HCT116 (cell line): ENCODE measurements around the gene ANXA4. TPM values are rescaled to one million over a fixed set of nuclear protein-coding genes. Genes with fewer than 3 reads are reported as not detected.

ENCODE experiments used
- ATAC-seq: fragments of 200-7000 bp; cut with Tn5 transposase; 2 replicates; pipeline ENCODE4 v1.9.1; 2020; ENCODE audit warnings: mild to moderate bottlenecking, moderate library complexity
- BruUV-seq: library from RNA; stranded (reverse); fragments of 400-500 nt; replicated peaks from 2 replicates; lab custom pipeline; 2021; lab: Mats Ljungman, UMichigan
- CTCF ChIA-PET: fragments of 300-600 bp; sonication (Branson Sonifier 250); formaldehyde crosslinking; loops from one replicate; lab custom pipeline; 2021; ENCODE audit warnings: antibody characterized with exemption; lab: Charles Lee
- POLR2A ChIA-PET: fragments of 300-600, 350-600 bp; sonication (Branson Sonifier 250); formaldehyde crosslinking; loops from one replicate; lab custom pipeline; 2021; ENCODE audit warnings: antibody characterized with exemption; lab: Charles Lee
- RAD21 ChIA-PET, 2 experiments: fragments of 300-600 bp; sonication (Branson Sonifier 250); formaldehyde crosslinking; loops; one replicate each; lab custom pipeline; 2023; ENCODE audit warnings: low total read pairs in 2 of 2; ENCODE audit not compliant: uncharacterized antibody in 2 of 2, unreplicated experiment in 2 of 2, low non-redundant PET in 1 of 2; lab: Charles Lee
- DNase-seq: peaks from one replicate; pipeline ENCODE4 v3.0.0-alpha.2; 2010; ENCODE audit warnings: low read depth, low spot score
- H2AFZ ChIP-seq: fragments of 200-600 bp; shearing (Covaris generic), sonication (generic); 2 replicates; pipeline ENCODE4 v1.6.1; 2017; ENCODE audit warnings: low read depth, mixed run types, mixed read lengths, antibody characterized with exemption, low read length; ENCODE audit not compliant: poor library complexity, severe bottlenecking
- H3K27ac ChIP-seq: 2 replicates; pipeline ENCODE4 v1.5.1; 2012; ENCODE audit warnings: low read depth, low read length
- H3K27me3 ChIP-seq: fragments of 200-600 bp; sonication (generic); 2 replicates; pipeline ENCODE4 v1.6.1; 2016; ENCODE audit warnings: mixed run types, low read length, mixed read lengths; ENCODE audit not compliant: insufficient read depth
- H3K36me3 ChIP-seq, 2 experiments: fragments of 200-500 bp in 1 of 2; fragments of 200-600 bp in 1 of 2; sonication (Bioruptor generic) in 1 of 2; sonication (generic) in 1 of 2; 2 replicates each; pipeline versions ENCODE4 v1.5.1 to v1.6.1; 2014 to 2016; ENCODE audit warnings: low read length in 2 of 2, inconsistent platforms in 1 of 2, mixed read lengths in 1 of 2, mixed run types in 1 of 2; ENCODE audit not compliant: insufficient read depth in 2 of 2, control insufficient read depth in 1 of 2
- H3K4me1 ChIP-seq, 2 experiments: fragments of 200-600 bp in 1 of 2; sonication (generic) in 1 of 2; 2 replicates each; pipeline versions ENCODE4 v1.5.1 to v1.6.1; 2012 to 2017; ENCODE audit warnings: low read length in 2 of 2, inconsistent platforms in 1 of 2, mild to moderate bottlenecking in 1 of 2, mixed read lengths in 1 of 2, mixed run types in 1 of 2, moderate library complexity in 1 of 2; ENCODE audit not compliant: insufficient read depth in 2 of 2, control insufficient read depth in 1 of 2
- H3K4me2 ChIP-seq: fragments of 200-600 bp; sonication (generic); 2 replicates; pipeline ENCODE4 v1.6.1; 2017; ENCODE audit warnings: mixed run types, low read length, mixed read lengths
- H3K4me3 ChIP-seq, 2 experiments: fragments of 200-600 bp in 1 of 2; sonication (generic) in 1 of 2; replicated peaks in 1 of 2; 2 replicates each; pipeline ENCODE4 v1.5.1; 2011 to 2016; ENCODE audit warnings: low read length in 2 of 2, control low read depth in 1 of 2, low read depth in 1 of 2, mild to moderate bottlenecking in 1 of 2, mixed read lengths in 1 of 2, mixed run types in 1 of 2
- H3K79me2 ChIP-seq: fragments of 200-600 bp; sonication (generic); 2 replicates; pipeline ENCODE4 v1.6.1; 2017; ENCODE audit warnings: mild to moderate bottlenecking, mixed run types, low read length, moderate library complexity, mixed read lengths; ENCODE audit not compliant: insufficient read depth
- H3K9ac ChIP-seq: fragments of 200-600 bp; sonication (generic); 2 replicates; pipeline ENCODE4 v1.6.1; 2016; ENCODE audit warnings: low read length, mixed read lengths
- H3K9me2 ChIP-seq: fragments of 200-600 bp; sonication (generic), shearing (Covaris generic); 2 replicates; pipeline ENCODE4 v1.6.1; 2017; ENCODE audit warnings: mixed run types, mild to moderate bottlenecking, moderate library complexity; ENCODE audit not compliant: insufficient read depth
- H3K9me3 ChIP-seq, 2 experiments: fragments of 200-500 bp in 1 of 2; fragments of 200-600 bp in 1 of 2; sonication (Bioruptor generic) in 1 of 2; sonication (generic) in 1 of 2; 2 replicates each; pipeline ENCODE4 v1.6.1; 2014 to 2017; ENCODE audit warnings: low read length in 2 of 2, mixed read lengths in 2 of 2, inconsistent platforms in 1 of 2, low read depth in 1 of 2, mild to moderate bottlenecking in 1 of 2, mixed run types in 1 of 2, moderate library complexity in 1 of 2; ENCODE audit not compliant: control insufficient read depth in 1 of 2, insufficient read depth in 1 of 2
- H4K20me1 ChIP-seq: fragments of 200-600 bp; sonication (generic), shearing (Covaris generic); 2 replicates; pipeline ENCODE4 v1.6.1; 2017; ENCODE audit warnings: mixed run types, mild to moderate bottlenecking, moderate library complexity; ENCODE audit not compliant: insufficient read depth
- ATF3 ChIP-seq: IDR thresholded peaks from 2 replicates; pipeline ENCODE4 v1.6.1; 2012
- CEBPB ChIP-seq: IDR thresholded peaks from 2 replicates; pipeline ENCODE4 v1.6.1; 2012; ENCODE audit warnings: low read depth
- CTCF ChIP-seq, 3 experiments: fragments of 200-600 bp in 1 of 3; sonication (generic) in 1 of 3; IDR thresholded peaks in 2 of 3; conservative IDR thresholded peaks in 1 of 3; 2 replicates each; pipeline ENCODE4 v1.5.1; 2012 to 2017; ENCODE audit warnings: low read depth in 2 of 3, low read length in 2 of 3, antibody characterized with exemption in 1 of 3, borderline replicate concordance in 1 of 3, control low read depth in 1 of 3, mild to moderate bottlenecking in 1 of 3, mixed read lengths in 1 of 3, mixed run types in 1 of 3, moderate library complexity in 1 of 3; ENCODE audit not compliant: insufficient read depth in 1 of 3
- EZH2 ChIP-seq: fragments of 200-600 bp; sonication (generic); IDR thresholded peaks from 2 replicates; pipeline ENCODE4 v1.6.1; 2017; ENCODE audit warnings: antibody characterized with exemption, mixed run types
- EZH2phosphoT487 ChIP-seq: fragments of 200-600 bp; IDR thresholded peaks from 2 replicates; pipeline ENCODE4 v1.6.1; 2018; ENCODE audit warnings: antibody characterized with exemption, borderline replicate concordance
- MAX ChIP-seq: IDR thresholded peaks from 2 replicates; pipeline ENCODE4 v1.6.1; 2012
- POLR2AphosphoS5 ChIP-seq: IDR thresholded peaks from 2 replicates; pipeline ENCODE4 v1.6.1; 2011; ENCODE audit warnings: mild to moderate bottlenecking, low read depth, low read length, moderate library complexity
- RAD21 ChIP-seq: IDR thresholded peaks from 2 replicates; pipeline ENCODE4 v1.6.1; 2012; ENCODE audit warnings: low read depth, mild to moderate bottlenecking
- SP1 ChIP-seq: IDR thresholded peaks from 2 replicates; pipeline ENCODE4 v1.6.1; 2012; ENCODE audit warnings: low read depth
- TCF7L2 ChIP-seq: IDR thresholded peaks from 2 replicates; pipeline ENCODE4 v1.7.0; 2011; ENCODE audit warnings: borderline replicate concordance, inconsistent platforms; ENCODE audit not compliant: insufficient read depth, insufficient read length; ENCODE audit errors: extremely low read depth
- YY1 ChIP-seq: IDR thresholded peaks from 2 replicates; pipeline ENCODE4 v1.6.1; 2011; ENCODE audit warnings: low read length, low read depth, moderate library complexity, mild to moderate bottlenecking; ENCODE audit not compliant: insufficient replicate concordance; ENCODE audit errors: extremely low read depth
- ZNF274 ChIP-seq: fragments of 200-500 bp; sonication (Bioruptor generic); IDR thresholded peaks from 2 replicates; pipeline ENCODE4 v1.6.1; 2014; ENCODE audit warnings: mild to moderate bottlenecking, low read depth, low read length, inconsistent platforms
- intact Hi-C: fragments of 100-400 bp; cut with micrococcal nuclease; formaldehyde crosslinking; loops from 2 replicates; pipeline ENCODE4 v1.10.0; 2022
- total RNA-seq: library from RNA; stranded (reverse); gene quantifications from one replicate; pipeline ENCODE4 v1.2.1, GENCODE V29; 2021; ENCODE audit not compliant: unreplicated experiment

Gene ANXA4
- total RNA-seq, 1 experiment from 2014 or later, result 64.6 TPM

GRCh38 chr2:69720404-69720803 is 21.5 kb upstream of the ANXA4 start:
- H3K9me2 ChIP-seq, result no peaks in the 10 kb centered on the region
- H3K27me3 ChIP-seq, result no peaks in the 10 kb centered on the region
- ChIA-PET POLR2A (no interaction called here), CTCF (interaction anchor here (1.1 kb wide), 1 partner anchor 155 kb away, joined by 3 read pairs; no protein-coding TSS in a partner anchor), RAD21 (interaction anchor here in 1 of 2 experiments (0.6 kb wide), 1 partner anchor 380 kb away, joined by 5 read pairs; no protein-coding TSS in a partner anchor)
- no peaks in the 10 kb centered on the region for H3K9me3 ChIP-seq
- H3K36me3 ChIP-seq, result no peaks in the 10 kb centered on the region
- peaks cover 0 to 4% of the 10 kb centered on the region in 2 experiments; a peak in 1 of 4 replicates for H3K4me1 ChIP-seq
- BruUV-seq, result no TSS peak
- H3K27ac ChIP-seq, result no peak overlapping the region
- H3K4me2 ChIP-seq, result no peak overlapping the region
- intact Hi-C loops, result loop anchor here (5.0 to 10.0 kb wide), 2 partner anchors 192 to 344 kb away; no protein-coding TSS in a partner anchor
- DNase-seq, result no peak
- H2AFZ ChIP-seq, result no peak overlapping the region
- no peak overlapping the region for H3K4me3 ChIP-seq
- peak; percentile 52; the same call in 1 of the 2 replicates for ATAC-seq
- TF ChIP-seq CTCF (IDR thresholded peaks at IDR 0.05 in 2 of 3, conservative IDR thresholded peaks at IDR 0.05 in 1 of 3; ENCODE audit: borderline replicate concordance in 1 of 3, insufficient read depth in 1 of 3, low read depth in 2 of 3, low read length in 2 of 3), result peak; percentile 14 to 61 (median 48); a peak in 5 of 6 replicates
- TF ChIP-seq SP1, result no peak
- TF ChIP-seq RAD21, result peak; percentile 30; the same call in 1 of the 2 replicates
- TF ChIP-seq EZH2, result no peak
- no peak for TF ChIP-seq MAX
- no peak for TF ChIP-seq EZH2phosphoT487
- no peak overlapping the region for H3K9ac ChIP-seq
- no peaks in the 10 kb centered on the region for H3K79me2 ChIP-seq
- H4K20me1 ChIP-seq, result no peaks in the 10 kb centered on the region

- Histone ChIP-seq H3K9ac (no peak overlapping the region), H3K4me3 (no peak overlapping the region), H3K36me3 (no peaks in the 10 kb centered on the region), H3K9me2 (no peaks in the 10 kb centered on the region), H2AFZ (no peak overlapping the region), H3K27me3 (no peaks in the 10 kb centered on the region), H4K20me1 (no peaks in the 10 kb centered on the region), H3K4me1 (peaks cover 0 to 4% of the 10 kb centered on the region in 2 experiments; a peak in 1 of 4 replicates), H3K4me2 (no peak overlapping the region), H3K9me3 (no peaks in the 10 kb centered on the region), H3K79me2 (no peaks in the 10 kb centered on the region), H3K27ac (no peak overlapping the region)
- intact Hi-C loops, result loop anchor here (5.0 to 10.0 kb wide), 2 partner anchors 191 to 344 kb away; no protein-coding TSS in a partner anchor
- TF ChIP-seq CEBPB (no peak), RAD21 (no peak), EZH2phosphoT487 (no peak), TCF7L2 (no peak), ATF3 (no peak), POLR2AphosphoS5 (no peak), YY1 (no peak), ZNF274 (no peak)
- ChIA-PET CTCF (no interaction called here), RAD21 (no interaction called here), POLR2A (no interaction called here)
- no TSS peak for BruUV-seq
- DNase-seq (no peak), ATAC-seq (no peak)
These were observed 20.9 kb upstream of the ANXA4 start for GRCh38 chr2:69721022-69721421.
